K562 (cell line): Measurements from ENCODE around the gene VDR. TPM values are rescaled to one million over a fixed set of nuclear protein-coding genes. Genes with fewer than 3 reads are reported as not detected.

ENCODE experiments used
- ATF7 ChIP-seq: fragments of 450-650 bp; IDR thresholded peaks from 2 replicates; pipeline ENCODE4 v1.7.1; 2014; ENCODE audit warnings: mild to moderate bottlenecking, moderate library complexity
- FIP1L1 ChIP-seq: fragments of 200-400 bp; formaldehyde crosslinking; IDR thresholded peaks from 2 replicates; pipeline ENCODE4 v1.6.1; 2018; ENCODE audit warnings: mild to moderate bottlenecking, low read depth, low read length; ENCODE audit not compliant: poor library complexity, severe bottlenecking
- FOXJ3 ChIP-seq: sonication (generic); formaldehyde crosslinking; IDR thresholded peaks from 2 replicates; pipeline ENCODE4 v1.4.0; 2020; ENCODE audit warnings: mild to moderate bottlenecking, missing genetic modification reagents
- GABPB1 ChIP-seq: sonication (generic); formaldehyde crosslinking; IDR thresholded peaks from 2 replicates; pipeline ENCODE4 v1.8.0; 2022; ENCODE audit warnings: mild to moderate bottlenecking, missing genetic modification reagents
- HDAC3 ChIP-seq: fragments of 450-650 bp; IDR thresholded peaks from 2 replicates; pipeline ENCODE4 v1.6.1; 2018; ENCODE audit warnings: borderline replicate concordance, mild to moderate bottlenecking, moderate library complexity; ENCODE audit not compliant: partially characterized antibody
- HEY1 ChIP-seq: fragments of 250-450 bp; sonication (Bioruptor Pico); IDR thresholded peaks from 2 replicates; pipeline ENCODE4 v1.5.0; 2020; ENCODE audit warnings: mild to moderate bottlenecking, moderate library complexity, borderline replicate concordance
- HMGN3 ChIP-seq: IDR thresholded peaks from 2 replicates; pipeline ENCODE4 v1.6.1; 2011; ENCODE audit warnings: borderline replicate concordance, low read depth, mild to moderate bottlenecking, mixed read lengths, low read length; ENCODE audit not compliant: insufficient read length; ENCODE audit errors: extremely low read depth
- MYNN ChIP-seq, 2 experiments: sonication (generic); formaldehyde crosslinking in 1 of 2; IDR thresholded peaks; 2 replicates each; pipeline versions ENCODE4 v1.5.0 to v1.6.1; 2016 to 2020; ENCODE audit warnings: antibody characterized with exemption in 1 of 2, missing genetic modification reagents in 1 of 2
- NCOA2 ChIP-seq, 2 experiments: fragments of 450-650 bp; IDR thresholded peaks; 2 replicates each; pipeline ENCODE4 v1.6.1; 2018; ENCODE audit warnings: mild to moderate bottlenecking in 2 of 2, moderate library complexity in 1 of 2; ENCODE audit not compliant: partially characterized antibody in 2 of 2
- NCOR1 ChIP-seq: fragments of 450-650 bp; IDR thresholded peaks from 2 replicates; pipeline ENCODE4 v1.6.1; 2016; ENCODE audit warnings: mild to moderate bottlenecking, moderate library complexity
- PHB ChIP-seq: fragments of 250-450 bp; sonication (Bioruptor Pico); IDR thresholded peaks from 2 replicates; pipeline ENCODE4 v1.5.0; 2021
- SMARCA4 ChIP-seq: fragments of 450-650 bp; IDR thresholded peaks from 2 replicates; pipeline ENCODE4 v1.6.1; 2016
- TAF7 ChIP-seq: fragments of 450-650 bp; IDR thresholded peaks from 2 replicates; pipeline ENCODE4 v1.6.1; 2016; ENCODE audit warnings: missing genetic modification characterization, missing compliant biosample characterization
- ZNF316 ChIP-seq: fragments of 450-650 bp; IDR thresholded peaks from 2 replicates; pipeline ENCODE4 v1.6.1; 2016
- ZNF347 ChIP-seq: fragments of 450-650 bp; formaldehyde crosslinking; IDR thresholded peaks from 2 replicates; pipeline ENCODE4 v1.4.0; 2020; ENCODE audit warnings: low read depth, mild to moderate bottlenecking, moderate library complexity
- ZNF445 ChIP-seq: fragments of 250-450 bp; sonication (Bioruptor Pico); IDR thresholded peaks from 2 replicates; pipeline ENCODE4 v1.4.0; 2020; ENCODE audit warnings: low read depth, mild to moderate bottlenecking, moderate library complexity
- polyA plus RNA-seq, 8 experiments: library from polyadenylated mRNA; depleted of rRNA in 4 of 8; stranded (reverse) in 5 of 8; unstranded in 3 of 8; fragments of >200 nt; fragmentation: Nextera tagmentation in 2 of 8; fragmentation: Illumina TruSeq in 1 of 8; extraction: Ambion mirVana in 2 of 8; extraction: Trizol in 1 of 8; gene quantifications; 2 replicates each; pipeline versions ENCODE4 v1.2.1 to v1.2.3, GENCODE V29; 2011 to 2014; ENCODE audit warnings: inconsistent platforms in 1 of 8, missing spikeins in 1 of 8
- total RNA-seq, 7 experiments: library from RNA; depleted of rRNA in 6 of 7; stranded (reverse); fragments of >200 nt in 6 of 7; fragmentation: Illumina TruSeq in 2 of 7; extraction: Trizol in 2 of 7; gene quantifications; 2 replicates each; pipeline versions ENCODE4 v1.2.1 to v1.2.3, GENCODE V29; 2011 to 2021; ENCODE audit warnings: low replicate concordance in 1 of 7
- TF ChIP-seq, protein P1 (sequence below): fragments of 250-450 bp; sonication (Bioruptor Pico); IDR thresholded peaks from 2 replicates; pipeline ENCODE4 v1.4.0; 2020; ENCODE audit warnings: borderline replicate concordance
- TF ChIP-seq, protein P2 (sequence below): fragments of 250-450 bp; sonication (Bioruptor Pico); IDR thresholded peaks from 2 replicates; pipeline ENCODE4 v1.8.0; 2021; ENCODE audit warnings: moderate library complexity, mild to moderate bottlenecking, inconsistent platforms
- TF ChIP-seq, protein P3 (sequence below): fragments of 450-650 bp; IDR thresholded peaks from 2 replicates; pipeline ENCODE4 v1.6.1; 2016

Gene VDR
- total and polyA plus RNA-seq, 9 of the 15 experiments (the other 6 are each of a cell fraction or from before 2014, with no cell fraction given), result 0.61 to 4.8 (median 2.0) TPM

DNA sequence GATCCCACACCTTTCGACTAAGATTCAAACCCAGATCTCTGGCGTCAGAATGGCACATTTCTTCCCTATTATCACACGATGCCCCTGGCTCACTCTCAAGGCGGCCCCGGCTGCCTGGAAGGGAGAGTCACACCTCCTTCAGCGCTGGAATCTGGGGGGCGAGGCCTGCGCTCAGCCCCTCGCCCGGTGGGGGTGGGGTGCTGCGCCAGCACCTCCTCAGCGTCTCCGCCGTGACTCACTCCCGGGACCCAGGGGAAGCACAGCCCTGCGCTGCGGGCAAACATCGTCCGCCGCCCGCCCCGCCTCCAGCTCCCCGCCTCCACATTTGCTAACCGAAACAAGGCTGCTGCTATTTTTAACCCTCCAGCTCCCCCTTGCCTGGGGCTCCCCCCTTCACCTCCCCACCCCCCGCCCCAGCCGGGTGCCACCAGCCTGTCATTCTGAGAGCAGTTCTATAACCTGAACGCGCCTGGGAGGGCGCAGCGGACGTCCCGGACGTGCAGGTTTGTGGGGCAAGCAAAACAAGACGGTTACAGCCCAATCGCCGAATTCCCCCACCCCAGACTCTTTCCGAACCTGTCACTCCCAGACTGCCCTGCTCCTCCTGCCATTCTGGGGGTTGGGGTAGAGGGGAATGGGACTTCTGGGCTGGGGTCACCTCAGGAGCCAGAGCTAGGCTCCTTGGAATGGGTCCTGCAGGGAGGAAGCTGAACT lies 91.8 kb downstream of the VDR start (continued):
- TF ChIP-seq, protein P1, sequence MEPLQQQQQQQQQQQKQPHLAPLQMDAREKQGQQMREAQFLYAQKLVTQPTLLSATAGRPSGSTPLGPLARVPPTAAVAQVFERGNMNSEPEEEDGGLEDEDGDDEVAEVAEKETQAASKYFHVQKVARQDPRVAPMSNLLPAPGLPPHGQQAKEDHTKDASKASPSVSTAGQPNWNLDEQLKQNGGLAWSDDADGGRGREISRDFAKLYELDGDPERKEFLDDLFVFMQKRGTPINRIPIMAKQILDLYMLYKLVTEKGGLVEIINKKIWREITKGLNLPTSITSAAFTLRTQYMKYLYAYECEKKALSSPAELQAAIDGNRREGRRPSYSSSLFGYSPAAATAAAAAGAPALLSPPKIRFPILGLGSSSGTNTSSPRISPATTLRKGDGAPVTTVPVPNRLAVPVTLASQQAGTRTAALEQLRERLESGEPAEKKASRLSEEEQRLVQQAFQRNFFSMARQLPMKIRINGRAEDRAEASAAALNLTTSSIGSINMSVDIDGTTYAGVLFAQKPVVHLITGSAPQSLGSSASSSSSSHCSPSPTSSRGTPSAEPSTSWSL (CRISPR knock-in tag), result no peak
- TF ChIP-seq, protein P2, sequence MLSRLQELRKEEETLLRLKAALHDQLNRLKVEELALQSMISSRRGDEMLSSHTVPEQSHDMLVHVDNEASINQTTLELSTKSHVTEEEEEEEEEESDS (CRISPR knock-in tag), result no peak
- TF ChIP-seq, protein P3, sequence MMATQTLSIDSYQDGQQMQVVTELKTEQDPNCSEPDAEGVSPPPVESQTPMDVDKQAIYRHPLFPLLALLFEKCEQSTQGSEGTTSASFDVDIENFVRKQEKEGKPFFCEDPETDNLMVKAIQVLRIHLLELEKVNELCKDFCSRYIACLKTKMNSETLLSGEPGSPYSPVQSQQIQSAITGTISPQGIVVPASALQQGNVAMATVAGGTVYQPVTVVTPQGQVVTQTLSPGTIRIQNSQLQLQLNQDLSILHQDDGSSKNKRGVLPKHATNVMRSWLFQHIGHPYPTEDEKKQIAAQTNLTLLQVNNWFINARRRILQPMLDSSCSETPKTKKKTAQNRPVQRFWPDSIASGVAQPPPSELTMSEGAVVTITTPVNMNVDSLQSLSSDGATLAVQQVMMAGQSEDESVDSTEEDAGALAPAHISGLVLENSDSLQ, result peak; percentile 80
- no peak for TF ChIP-seq FIP1L1
- no peak for TF ChIP-seq ZNF316
- TF ChIP-seq MYNN (IDR thresholded peaks at IDR 0.05), result peak; percentile 56; the same call in 1 of the 2 replicates
- no peak for TF ChIP-seq MYNN (CRISPR knock-in tag; IDR thresholded peaks at IDR 0.05)
- peak; percentile 68 for TF ChIP-seq SMARCA4
- no peak for TF ChIP-seq PHB
- no peak for TF ChIP-seq TAF7 (tag)
- TF ChIP-seq HEY1 (CRISPR knock-in tag), result no peak
- no peak for TF ChIP-seq ZNF445 (CRISPR knock-in tag)
- TF ChIP-seq HMGN3, result peak; percentile 86
- TF ChIP-seq NCOR1, result peak; percentile 85
- TF ChIP-seq ATF7, result peak; percentile 40; the same call in 1 of the 2 replicates
- peak; percentile 44; the same call in 1 of the 2 replicates for TF ChIP-seq GABPB1 (CRISPR knock-in tag)
- TF ChIP-seq NCOA2 (IDR thresholded peaks at IDR 0.05; ENCODE audit: partially characterized antibody in 2 of 2), result no peak
- no peak for TF ChIP-seq HDAC3
- TF ChIP-seq FOXJ3 (CRISPR knock-in tag), result no peak
- TF ChIP-seq ZNF347 (CRISPR knock-in tag), result no peak
